ENCODE results near the gene GTF3C5. TPM values are rescaled to one million over a fixed set of nuclear protein-coding genes. Genes with fewer than 3 reads are reported as not detected.

The GTF3C5 gene
- total and polyA plus RNA-seq, 8 donors = 25.7 to 85.2 (median 45.4) TPM

DNA sequence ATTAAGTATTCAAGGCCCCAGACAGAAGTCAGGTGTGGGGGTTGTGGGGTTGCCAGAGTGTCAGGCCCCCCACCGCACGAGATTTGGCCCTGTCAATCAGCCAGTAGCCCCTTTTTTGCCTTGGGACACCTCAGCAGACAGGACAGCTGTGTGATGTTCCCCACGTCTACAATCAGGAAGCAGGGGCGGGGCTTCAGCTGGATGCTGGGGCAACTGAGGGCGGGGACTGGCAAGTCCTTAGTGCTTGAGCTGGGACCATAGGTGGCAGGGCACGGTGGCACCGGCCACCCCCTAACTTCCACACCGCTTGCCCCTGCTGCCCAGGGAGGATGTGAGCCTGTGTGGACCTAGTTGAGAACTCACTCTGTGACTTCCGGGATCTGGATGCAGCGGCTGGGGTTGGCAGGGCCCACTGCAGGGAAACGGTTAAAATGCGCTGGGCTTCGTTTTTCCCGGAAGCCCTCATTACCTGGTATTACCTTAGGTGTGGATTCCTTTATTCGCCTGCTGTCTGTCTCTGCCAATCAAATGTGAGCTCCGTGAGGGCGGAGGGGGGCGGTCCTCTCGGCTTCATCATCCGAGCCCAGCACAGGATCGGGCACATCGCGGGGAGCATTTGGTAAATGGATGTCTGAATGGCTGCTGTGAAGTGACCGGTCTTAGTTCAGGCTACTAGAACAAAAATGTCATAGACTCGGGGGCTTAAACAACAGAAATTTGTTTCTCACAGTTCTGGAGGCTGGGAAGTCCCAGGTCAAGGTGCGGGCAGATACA is 7.5 kb upstream of the GTF3C5 start:
- TF ChIP-seq POLR2A (IDR thresholded peaks at IDR 0.05) = no peak
- TF ChIP-seq EP300 (IDR thresholded peaks at IDR 0.05) = no peak
- Histone ChIP-seq H3K9me3 (no peaks in the 10 kb centered on the region), H3K27me3 (peaks cover 0 to 16% (median 0%) of the 10 kb centered on the region in 3 donors), H3K36me3 (no peaks in the 10 kb centered on the region), H3K27ac (no peak overlapping the region), H3K4me1 (peaks cover 0 to 8% (median 3%) of the 10 kb centered on the region in 4 donors), H3K4me3 (no peak overlapping the region)
- WGBS, 5 donors = 70 to 76% (median 72%) methylated on average over 20 to 26 of the region's 26 CpGs
- DNase-seq = peak in 1 of 2 donors; percentile 36
- intact Hi-C loops (cut with DNase I; ENCODE audit: low total_unique reads) = no loop called here

DNA sequence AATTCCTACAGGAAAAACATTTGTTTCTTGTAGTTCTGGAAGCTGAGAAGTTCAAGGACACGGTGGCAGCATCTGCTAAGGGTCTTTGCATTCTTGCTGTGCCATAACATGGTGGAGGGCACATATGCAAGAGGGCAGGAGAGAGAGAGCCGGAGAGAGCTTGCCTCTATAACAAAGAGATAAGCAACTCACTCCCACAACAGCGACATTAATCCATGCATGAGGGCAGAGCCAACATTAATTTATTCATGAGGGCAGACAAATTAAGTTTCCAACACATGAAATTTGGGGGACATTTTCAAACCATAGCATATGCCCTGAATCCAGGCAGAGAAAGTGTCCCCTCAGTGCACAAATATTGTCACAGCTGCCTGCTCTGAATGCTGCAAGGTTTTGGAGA is 4.4 kb upstream of the GTF3C5 start:
- Histone ChIP-seq H3K4me3 (no peak overlapping the region), H3K27me3 (peaks cover 0 to 9% (median 0%) of the 10 kb centered on the region in 3 donors), H3K4me1 (peaks cover 9 to 26% (median 21%) of the 10 kb centered on the region in 4 donors), H3K36me3 (no peaks in the 10 kb centered on the region), H3K27ac (no peak overlapping the region), H3K9me3 (no peaks in the 10 kb centered on the region)
- WGBS, 5 donors = 41 to 63% (median 51%) methylated on average over 3 of the region's 3 CpGs
- intact Hi-C loops (cut with DNase I; ENCODE audit: low total_unique reads) = no loop called here
- DNase-seq = no peak
- TF ChIP-seq POLR2AphosphoS5 (IDR thresholded peaks at IDR 0.05) (no peak), POLR2A (IDR thresholded peaks at IDR 0.05) (no peak), EP300 (IDR thresholded peaks at IDR 0.05) (no peak)
- TF ChIP-seq, protein P1, sequence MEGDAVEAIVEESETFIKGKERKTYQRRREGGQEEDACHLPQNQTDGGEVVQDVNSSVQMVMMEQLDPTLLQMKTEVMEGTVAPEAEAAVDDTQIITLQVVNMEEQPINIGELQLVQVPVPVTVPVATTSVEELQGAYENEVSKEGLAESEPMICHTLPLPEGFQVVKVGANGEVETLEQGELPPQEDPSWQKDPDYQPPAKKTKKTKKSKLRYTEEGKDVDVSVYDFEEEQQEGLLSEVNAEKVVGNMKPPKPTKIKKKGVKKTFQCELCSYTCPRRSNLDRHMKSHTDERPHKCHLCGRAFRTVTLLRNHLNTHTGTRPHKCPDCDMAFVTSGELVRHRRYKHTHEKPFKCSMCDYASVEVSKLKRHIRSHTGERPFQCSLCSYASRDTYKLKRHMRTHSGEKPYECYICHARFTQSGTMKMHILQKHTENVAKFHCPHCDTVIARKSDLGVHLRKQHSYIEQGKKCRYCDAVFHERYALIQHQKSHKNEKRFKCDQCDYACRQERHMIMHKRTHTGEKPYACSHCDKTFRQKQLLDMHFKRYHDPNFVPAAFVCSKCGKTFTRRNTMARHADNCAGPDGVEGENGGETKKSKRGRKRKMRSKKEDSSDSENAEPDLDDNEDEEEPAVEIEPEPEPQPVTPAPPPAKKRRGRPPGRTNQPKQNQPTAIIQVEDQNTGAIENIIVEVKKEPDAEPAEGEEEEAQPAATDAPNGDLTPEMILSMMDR (IDR thresholded peaks at IDR 0.05) = no peak

DNA sequence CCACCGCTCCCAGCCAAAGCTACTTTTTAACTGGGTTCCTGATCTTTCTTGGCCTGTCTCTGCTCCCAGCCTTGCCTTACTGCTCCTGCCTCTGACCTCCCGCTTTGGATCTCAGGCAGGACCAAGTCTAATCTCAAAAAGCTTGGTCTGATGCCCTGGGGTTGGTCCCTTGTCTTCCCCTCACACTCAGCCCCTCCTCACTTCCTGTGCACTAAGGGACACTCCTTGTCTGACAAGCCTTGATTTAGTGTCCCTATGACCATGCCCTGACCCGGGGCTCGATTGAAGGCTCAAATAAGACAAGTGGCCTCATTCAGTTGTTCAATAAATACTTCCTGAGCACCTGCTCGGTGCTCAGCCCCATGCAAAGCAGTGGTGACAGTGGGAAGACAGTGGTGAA is 3.7 kb upstream of the GTF3C5 start:
- WGBS, 5 donors = 36 to 58% (median 51%) methylated on average over 5 of the region's 5 CpGs
- TF ChIP-seq POLR2A (IDR thresholded peaks at IDR 0.05) (no peak), EP300 (IDR thresholded peaks at IDR 0.05) (no peak), POLR2AphosphoS5 (IDR thresholded peaks at IDR 0.05) (no peak)
- TF ChIP-seq, protein P1 (IDR thresholded peaks at IDR 0.05) = no peak
- no peak overlapping the region for H3K4me3 ChIP-seq
- intact Hi-C loops (cut with DNase I; ENCODE audit: low total_unique reads) = no loop called here
- no peaks in the 10 kb centered on the region for H3K36me3 ChIP-seq
- H3K27me3 ChIP-seq = peaks cover 0 to 9% (median 0%) of the 10 kb centered on the region in 3 donors
- H3K27ac ChIP-seq = no peak overlapping the region
- no peaks in the 10 kb centered on the region for H3K9me3 ChIP-seq
- no peak for DNase-seq
- peaks cover 16 to 32% (median 28%) of the 10 kb centered on the region in 4 donors for H3K4me1 ChIP-seq

DNA sequence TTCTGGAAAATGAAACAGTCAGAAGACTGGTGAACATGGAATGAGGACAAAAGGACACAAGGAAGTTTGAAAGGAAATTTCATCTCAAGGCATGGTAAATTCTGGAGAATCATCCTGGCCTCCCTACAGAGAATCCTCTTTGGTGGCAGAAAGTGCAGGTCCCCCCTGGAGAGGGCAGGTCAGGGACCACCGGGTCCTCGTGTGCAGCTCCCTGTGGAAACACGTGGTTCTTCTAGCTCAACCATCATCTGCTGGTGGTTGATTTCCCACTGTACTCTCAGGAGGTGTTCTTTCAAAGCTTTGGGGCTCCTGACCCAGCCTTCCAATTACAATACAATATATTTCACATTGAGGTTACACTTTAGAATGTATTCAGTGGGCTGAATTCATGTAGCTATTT is 2.6 kb upstream of the GTF3C5 start:
- WGBS, 5 donors = 59 to 79% (median 73%) methylated on average over 2 to 3 of the region's 3 CpGs
- intact Hi-C loops (cut with DNase I; ENCODE audit: low total_unique reads) = no loop called here
- no peak for DNase-seq

More for the DNA sequence above, 2.6 kb upstream of the GTF3C5 start:
- H3K27ac ChIP-seq = no peak overlapping the region
- no peak for TF ChIP-seq EP300 (IDR thresholded peaks at IDR 0.05)
- no peak for TF ChIP-seq POLR2A (IDR thresholded peaks at IDR 0.05)
- TF ChIP-seq POLR2AphosphoS5 (IDR thresholded peaks at IDR 0.05) = no peak
- TF ChIP-seq, protein P1 (IDR thresholded peaks at IDR 0.05) = no peak
- H3K9me3 ChIP-seq = no peaks in the 10 kb centered on the region
- no peak overlapping the region for H3K4me3 ChIP-seq
- H3K27me3 ChIP-seq = peaks cover 0 to 6% (median 0%) of the 10 kb centered on the region in 3 donors
- peaks cover 18 to 38% (median 35%) of the 10 kb centered on the region in 4 donors for H3K4me1 ChIP-seq
- peaks cover 0 to 5% (median 2%) of the 10 kb centered on the region in 4 donors for H3K36me3 ChIP-seq

All from stomach (tissue), 9 donors.